GM21381 (cell line): Measurements from ENCODE around the gene BORCS5.
A peak's percentile ranks its signal among the peaks of the same experiment; 100 is the strongest.
"Not testable (repeated sequence)": the region's sequence is repeated elsewhere in the genome, so short reads cannot be mapped to it uniquely, and the experiment has no call there.

Experiments used
- ATAC-seq: cut with Tn5 transposase; IDR thresholded peaks from one replicate; pipeline ENCODE4 v1.9.1; 2021; ENCODE audit warnings: mild to moderate bottlenecking, moderate library complexity; ENCODE audit not compliant: unreplicated experiment

BORCS5 gene

DNA sequence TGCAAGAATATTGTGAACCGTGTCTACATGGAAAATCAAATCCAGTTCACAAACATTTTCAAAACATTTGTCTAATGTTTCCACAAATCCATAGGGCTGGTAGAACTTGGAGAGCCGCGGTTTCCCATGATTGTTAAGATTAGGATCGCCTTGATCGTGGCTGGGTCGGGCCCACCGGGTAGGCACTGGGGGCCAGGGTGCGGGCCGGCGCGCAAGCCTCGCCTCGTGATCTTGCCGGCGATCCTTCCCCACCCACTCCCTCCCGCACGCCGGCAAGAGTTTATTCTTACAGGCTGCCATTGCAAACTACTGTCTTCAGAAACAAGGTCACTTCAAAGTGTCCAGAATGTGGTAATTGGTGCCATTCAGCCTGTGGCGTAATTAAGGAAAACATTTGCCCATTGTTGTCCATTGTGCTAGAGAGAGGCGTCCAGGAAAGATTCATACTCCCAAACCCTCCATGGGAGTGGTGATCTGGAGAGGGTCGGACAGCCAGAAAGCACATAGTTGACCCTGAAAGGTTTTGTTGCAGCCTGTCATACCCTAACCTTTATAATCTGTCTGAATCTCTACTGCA lies 95.5 kb downstream of the BORCS5 start:
- ATAC-seq: no peak

DNA sequence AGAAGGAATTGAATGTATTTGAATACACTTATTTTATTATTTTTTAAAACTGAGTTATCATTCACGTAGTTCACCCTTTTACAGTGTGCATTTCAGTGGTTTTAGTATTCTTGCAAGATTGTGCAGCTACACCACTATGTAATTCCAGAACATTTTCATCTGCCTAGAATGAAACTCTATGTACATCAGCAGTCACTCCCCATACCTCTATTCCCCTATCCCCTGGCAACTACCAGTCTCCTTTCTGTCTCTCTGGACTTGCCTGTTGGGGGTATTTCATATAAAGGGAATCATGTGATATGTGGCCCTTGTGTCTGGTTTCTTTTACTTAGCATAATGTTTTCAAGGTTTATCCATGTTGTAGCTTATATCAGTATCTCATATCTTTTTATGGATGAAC lies 96.8 kb downstream of the BORCS5 start:
- no peak for ATAC-seq

DNA sequence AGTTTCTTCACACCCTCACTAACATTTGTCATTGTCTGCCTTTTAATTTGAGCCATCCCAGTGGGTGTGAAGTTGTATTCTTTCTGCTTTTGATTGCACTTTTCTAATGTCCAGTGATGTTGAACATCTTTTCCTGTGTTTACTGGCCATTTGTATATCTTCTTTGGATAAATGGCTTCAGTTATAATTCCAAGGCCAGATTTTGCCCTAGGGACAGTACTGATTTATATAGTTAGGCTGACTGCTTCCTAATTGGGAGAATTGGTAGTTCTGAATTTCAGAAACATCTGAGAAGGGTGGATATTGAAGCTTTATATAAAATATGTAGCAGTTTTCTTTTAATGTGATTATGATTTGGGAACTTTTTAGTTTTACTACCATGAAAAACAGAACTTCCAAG lies 97.4 kb downstream of the BORCS5 start:
- no peak for ATAC-seq

DNA sequence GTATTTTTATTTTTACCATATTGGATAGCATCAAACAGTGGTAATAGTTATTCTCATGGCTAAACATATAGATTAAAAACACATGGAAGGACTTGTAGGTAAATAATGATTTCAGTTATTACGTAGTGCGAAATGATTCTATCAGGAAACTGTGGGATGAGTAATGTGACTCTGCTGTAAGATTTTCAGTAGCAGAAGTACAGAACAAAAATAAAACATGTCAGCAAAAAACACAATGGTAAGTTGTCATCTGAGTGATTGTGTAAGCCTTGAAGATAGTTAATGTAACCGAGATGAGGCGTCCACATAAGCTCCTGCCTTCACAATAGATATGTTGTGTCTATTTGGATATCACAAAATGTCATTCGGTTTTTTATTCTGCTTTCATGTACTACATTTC lies 99.8 kb downstream of the BORCS5 start:
- no peak for ATAC-seq

DNA sequence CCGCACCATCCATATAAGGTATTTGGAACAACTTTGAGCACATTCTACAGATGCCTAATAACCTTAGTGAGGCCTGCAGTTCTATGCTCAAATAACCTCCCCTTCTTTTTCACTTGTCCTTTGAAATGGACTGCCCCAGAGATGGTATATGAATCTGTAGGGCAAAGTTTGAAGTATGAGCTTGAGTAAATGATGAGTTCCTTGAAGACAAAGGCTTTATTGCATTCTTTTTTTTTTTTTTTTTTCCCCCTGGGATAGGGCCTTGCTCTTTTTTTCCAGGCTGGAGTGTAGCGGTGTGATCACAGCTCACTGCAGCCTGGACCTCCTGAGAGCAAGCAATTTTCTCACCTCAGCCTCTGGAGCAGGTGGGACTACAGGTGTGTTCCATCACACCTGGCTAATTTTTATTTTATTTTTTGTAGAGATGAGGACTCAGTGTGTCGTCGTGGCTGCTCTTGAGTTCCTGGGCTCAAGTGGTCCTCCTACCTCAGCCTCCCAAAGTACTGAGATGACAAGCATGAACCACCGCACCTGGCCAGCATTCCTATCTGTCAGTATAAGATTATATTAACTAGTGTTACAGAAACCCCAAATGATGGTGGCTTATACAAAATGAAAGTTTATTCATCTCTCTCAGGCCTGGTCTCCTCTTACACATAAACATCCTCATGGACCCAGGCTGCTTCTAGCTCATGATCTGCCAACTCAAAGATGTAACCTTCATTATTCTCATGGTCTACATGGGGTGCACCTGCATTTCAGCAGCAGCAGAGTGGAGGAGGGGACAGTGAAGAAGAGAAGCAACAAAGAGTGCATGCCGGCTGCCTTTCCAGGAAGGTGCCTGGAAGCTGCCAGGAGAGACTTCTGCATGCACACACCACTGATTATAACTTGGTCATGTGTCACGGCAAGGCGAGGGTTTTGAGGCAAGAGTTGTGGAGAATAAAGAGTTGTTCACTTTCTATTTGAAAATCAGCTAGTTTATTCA lies 104.4 kb downstream of the BORCS5 start:
- ATAC-seq: no peak

DNA sequence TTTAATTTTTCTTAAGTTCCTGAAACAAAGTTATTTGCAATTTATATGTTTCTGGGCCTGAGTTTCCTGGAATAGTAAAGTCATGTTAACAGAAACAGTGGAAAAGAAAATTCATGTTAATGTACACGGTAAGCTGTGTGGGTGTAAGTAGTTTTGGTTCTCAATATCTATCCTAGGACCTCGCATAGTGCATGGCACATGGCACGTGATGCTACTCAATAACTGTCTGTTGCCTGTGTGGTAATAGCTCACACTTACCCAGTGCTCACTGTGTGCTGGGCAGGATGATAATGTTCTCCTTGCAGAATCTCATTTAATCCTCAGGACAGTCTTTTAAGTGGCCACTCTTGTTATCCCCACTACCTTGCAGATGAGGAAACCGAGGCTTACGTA lies 105.0 kb downstream of the BORCS5 start:
- ATAC-seq: no peak

DNA sequence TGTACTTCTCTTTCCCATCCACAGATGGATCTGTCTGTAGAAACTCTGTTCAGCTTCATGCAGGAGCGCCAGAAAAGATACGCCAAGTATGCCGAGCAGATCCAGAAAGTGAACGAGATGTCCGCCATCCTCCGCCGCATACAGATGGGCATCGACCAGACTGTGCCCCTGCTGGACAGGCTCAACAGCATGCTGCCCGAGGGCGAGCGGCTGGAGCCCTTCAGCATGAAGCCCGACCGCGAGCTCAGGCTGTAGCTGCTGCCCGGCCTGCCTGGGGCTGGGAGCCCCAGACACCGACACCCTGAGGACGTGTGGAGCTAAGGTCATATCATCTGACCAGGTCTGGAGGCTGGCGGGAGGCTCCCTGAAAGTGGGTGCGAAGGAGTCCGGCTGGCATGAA lies 108.6 kb downstream of the BORCS5 start:
- ATAC-seq: no peak

DNA sequence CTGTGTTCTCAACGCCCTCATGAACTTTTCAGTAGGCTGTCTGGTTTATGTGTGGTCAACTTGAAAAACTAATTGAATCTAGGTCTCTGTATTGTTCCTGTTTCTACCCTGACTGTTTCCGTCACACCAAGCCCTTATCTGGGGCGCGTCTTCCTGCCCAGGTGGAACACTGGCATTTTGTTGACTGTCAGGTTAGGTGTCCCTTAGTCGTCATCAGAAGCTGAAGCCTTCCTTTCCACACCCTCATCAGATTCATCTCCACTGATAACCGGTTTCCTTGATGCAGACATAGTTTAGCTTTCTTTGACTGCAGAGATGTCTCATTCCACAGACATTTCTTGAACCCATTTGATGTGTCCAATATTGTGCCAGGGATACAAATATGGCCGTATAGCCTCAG lies 109.3 kb downstream of the BORCS5 start:
- ATAC-seq: no peak

DNA sequence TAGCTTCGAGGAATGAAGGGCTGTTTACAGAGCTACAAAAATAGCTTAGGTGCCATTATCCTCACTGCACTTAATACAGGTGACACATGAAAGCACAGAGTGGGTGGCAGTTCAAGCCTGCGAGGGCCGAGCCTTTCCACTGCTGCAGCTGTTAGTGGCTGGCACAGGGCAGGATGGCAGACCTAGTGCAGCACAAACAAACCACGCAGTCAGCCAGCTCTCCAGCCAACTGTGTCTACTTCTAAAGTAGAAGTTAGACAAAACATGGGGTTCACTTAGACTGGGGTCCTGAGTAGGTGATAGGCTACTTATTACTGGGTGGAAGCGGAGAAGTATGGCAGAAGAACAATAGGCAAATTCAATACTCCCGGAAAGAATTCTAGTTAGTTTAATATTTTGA lies 110.4 kb downstream of the BORCS5 start:
- no peak for ATAC-seq

DNA sequence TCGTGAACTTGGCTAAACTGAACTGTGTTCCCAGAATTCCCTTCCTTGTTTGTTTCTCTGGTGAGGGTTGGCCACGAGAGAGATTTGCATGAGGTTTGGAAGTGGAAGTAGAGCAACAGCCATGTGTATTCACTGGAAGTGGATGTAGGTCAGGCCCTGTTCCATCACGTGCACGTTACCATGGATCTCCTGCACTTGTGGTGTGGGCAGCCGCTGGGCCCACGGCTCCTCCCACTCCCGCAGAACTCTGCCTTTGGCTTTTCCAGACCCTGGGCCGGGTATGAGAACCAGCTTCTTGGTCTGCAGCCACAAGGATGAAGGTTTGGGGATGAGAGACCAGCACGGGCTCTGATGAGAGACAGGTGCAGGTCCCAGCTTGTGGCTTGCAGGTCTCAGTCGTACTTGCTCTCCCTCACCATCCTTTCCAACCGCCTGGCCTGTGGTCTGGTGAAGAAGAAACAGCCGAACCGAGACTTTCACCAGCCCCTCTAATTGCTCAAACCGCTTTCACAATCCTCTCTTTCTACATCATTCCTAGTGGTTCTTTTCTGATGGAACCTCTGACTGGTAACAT lies 110.9 kb downstream of the BORCS5 start:
- ATAC-seq: no peak

DNA sequence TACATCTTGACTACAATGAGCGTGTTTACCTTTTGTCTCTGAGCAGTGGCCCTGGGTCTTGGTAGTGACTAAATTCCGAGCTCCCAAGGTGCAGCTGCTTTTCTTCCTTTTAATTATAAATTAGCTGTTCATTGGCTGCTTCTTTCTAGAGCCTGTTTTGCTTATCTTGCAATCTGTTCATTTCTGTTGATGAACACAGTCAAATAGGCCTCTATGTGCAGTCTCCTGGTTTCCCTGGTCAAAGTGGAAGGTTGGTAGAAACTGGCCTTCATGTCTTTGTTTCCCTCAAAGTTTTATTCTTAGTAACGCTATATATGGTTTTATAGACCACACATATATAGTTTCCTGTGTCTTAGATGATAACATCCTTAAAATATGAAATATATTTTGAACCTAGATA lies 111.7 kb downstream of the BORCS5 start:
- ATAC-seq: no peak

DNA sequence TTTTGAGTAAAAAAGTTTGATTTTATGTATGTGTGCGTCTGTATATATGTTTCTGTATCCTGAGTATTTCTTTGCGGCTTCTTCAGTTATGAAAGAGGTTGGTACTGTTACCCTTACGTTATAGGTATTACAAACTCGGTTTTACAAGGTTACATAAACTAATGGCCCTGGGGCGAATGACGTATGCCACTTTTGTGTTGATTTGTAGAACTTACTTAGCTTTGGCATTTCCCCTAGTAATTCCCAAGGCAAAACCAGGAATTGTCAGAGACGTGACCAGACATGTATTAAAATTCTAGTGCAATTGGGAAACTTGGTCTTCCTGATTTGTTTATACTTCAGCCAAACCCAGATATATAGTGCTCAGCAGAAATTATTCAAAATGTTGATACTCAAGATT lies 112.5 kb downstream of the BORCS5 start:
- ATAC-seq: no peak

DNA sequence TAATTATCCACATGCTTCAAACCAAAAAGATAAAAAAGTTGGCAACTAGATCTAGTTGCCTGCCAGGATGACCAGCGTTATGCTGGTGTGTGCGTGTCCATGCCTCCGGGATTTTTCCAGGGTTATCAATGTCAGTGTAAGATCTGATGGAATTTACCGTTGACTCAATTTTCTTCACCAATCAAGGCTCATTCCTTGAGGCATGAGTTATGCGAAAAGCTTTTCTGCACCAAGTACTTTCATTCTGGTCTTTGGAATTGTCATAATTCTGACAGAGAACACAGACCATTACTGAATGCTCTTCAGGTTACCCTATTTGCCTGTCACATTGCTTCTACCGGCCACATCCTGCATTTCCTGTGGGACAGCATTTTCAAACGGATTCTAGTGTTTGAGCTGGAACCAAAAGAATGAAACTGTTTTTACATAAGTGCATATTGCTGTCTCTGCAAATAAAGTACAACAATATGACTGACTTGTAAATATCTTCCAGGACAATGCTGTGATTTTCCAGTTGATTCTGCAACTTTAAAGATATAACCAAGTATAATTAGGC lies 114.0 kb downstream of the BORCS5 start:
- ATAC-seq: no peak

DNA sequence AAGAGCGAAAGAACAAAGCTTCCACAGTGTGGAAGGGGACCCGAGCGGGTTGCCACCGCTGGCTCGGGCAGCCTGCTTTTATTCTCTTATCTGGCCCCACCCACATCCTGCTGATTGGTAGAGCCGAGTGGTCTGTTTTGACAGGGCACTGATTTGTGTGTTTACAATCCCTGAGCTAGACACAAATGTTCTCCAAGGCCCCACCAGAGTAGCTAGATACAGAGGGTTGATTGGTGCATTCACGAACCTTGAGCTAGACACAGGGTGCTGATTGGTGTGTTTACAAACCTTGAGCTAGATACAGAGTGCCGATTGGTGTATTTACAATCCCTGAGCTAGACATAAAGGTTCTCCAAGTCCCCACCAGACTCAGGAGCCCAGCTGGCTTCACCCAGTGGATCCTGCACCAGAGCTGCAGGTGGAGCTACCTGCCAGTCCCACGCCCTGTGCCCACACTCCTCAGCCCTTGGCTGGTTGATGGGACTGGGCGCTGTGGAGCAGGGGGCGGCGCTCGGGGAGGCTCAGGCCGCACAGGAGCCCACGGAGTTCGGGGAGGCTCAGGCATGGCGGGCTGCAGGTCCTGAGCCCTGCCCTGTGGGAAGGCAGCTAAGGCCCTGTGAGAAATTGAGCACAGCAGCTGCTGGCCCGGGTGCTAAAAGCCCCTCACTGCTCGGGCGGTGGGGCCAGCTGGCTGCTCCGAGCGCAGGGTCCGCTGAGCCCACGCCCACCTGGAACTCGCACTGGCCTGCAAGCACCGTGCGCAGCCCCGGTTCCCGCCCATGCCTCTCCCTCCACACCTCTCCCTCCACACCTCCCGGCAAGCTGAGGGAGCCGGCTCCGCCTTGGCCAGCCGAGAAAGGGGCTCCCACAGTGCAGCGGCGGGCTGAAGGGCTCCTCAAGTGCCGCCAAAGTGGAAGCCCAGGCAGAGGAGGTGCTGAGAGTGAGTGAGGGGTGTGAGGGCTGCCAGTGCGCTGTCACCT lies 115.4 kb downstream of the BORCS5 start:
- ATAC-seq: not testable (repeated sequence)

DNA sequence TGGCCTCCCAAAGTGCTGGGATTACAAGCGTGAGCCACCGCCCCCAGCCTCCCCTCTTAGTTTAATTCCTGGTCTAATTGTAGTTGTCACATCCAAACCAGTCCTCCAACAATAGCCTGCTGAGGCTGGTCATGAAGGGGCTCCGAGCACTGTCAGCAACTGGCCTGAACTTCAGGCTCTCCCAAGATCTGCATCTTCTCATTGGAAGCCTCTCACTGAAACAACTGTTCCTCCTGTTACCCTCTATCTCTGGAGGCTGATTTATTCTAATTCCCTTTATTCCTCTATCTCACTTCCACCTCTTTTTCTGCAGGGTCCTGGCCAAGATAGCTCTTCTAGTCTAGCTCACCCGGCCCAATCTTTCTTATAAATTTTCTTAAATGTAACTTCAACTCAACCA lies 116.3 kb downstream of the BORCS5 start:
- ATAC-seq: no peak

DNA sequence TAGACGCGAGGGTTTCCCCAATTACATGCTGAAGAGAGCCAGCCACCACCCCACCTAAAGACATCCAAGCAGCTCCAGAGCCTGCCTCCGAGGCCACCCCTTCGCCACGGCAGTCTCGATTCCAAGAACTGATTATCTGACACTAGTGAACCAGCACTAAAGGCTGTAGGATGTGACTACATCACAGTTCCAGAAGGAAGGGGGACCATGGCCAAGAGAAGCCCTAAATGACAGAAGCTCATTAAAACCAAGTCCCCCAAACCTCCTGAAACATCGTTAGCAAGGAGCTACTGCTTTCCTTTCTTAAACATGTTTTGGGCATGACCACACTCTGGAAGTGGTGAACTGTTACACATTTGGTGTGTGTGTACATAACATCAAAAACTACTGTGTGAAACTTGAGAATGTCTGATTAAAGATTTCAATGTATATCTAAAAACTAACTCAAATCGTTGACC lies 117.6 kb downstream of the BORCS5 start:
- ATAC-seq: peak; percentile 25

DNA sequence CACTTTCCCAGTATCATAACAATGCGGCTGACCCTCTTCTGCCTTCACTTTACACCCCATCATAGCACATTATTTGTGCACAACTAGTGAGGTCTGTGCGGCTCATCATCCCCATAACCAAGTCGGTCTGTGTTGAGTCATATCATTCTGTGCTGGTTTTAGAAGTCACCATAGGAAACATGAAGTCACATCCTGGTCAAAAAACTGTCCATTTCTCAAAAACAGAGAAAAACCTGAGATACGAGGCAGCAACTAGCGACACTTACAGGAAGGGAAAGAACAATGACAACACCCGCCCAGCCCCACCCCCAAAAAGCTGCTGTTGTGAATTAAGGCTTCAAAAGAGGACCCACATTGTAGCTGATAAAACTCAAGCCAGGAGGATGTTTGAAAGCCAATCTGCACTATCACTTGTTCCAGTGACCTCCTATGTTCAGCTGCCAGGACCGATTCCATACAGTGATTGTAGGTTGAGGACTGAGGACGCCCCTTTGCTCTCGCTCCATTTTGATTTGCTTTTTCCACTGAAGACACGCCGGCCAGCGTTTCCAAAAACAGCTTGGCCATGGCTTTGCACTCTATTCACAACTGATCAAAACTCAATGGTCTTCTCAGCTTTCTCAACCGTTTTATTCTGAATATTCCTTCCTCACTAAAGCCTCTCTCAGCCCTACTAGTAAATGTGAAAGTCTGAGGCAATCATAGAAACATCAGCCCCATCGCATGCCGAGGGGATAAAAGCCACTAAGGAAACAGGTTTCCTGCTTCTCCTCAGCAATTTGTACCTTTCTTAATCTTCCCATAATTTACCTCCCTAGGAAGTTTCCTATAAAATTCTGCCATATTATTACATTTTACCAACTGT lies 118.3 kb downstream of the BORCS5 start:
- peak; percentile 90 for ATAC-seq

DNA sequence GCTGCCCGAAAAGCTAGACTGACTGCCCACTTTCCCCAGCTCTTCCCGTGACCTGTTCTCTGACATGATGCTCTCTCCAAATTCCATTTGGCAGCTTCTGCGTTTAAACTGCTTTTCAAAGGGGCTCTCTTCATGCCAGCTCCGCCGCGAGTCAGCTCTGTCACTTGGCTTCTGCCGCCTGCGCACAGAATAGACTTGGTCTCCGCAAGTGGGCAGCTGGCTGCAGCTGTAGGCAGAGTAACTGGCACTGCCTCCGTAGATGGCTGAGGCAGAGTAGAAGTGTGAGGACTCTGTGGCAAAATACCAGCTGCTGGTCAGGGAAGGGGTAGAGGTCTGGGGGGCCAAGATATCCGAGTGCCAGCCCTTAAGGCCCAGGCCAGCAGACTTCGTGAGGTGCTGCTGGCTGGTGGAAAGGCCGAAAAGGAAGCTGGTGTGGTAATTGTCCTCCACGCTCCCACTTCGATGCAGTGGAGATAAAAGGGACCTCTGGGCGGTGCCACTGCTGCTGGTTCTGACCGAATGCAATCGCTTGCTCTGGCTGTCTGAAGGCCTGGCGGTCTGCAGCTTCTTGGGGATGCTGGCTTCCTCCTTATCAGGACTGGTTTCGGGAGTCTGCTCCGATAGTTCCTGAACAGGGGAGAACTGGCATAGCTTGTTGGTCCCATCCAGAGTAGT lies 120.1 kb downstream of the BORCS5 start:
- ATAC-seq: no peak

DNA sequence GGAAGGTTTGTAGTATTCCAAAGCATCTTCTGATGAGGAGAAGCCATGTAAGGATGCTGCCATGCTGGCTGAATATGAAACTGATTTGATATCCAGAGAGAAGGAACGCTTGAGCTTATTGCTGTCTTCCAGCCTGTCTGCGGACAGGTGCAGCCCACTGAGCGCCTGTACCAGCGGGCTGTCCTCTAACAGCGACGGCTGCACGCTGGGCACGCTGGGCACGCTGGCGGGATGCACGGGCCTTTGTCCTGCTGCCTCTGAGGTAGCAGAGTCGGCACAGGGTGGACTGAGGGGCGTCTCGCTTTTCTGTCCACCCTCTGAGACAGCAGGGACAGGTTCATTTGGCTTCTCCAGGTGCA lies 120.6 kb downstream of the BORCS5 start:
- ATAC-seq: no peak
